ENCODE data around the gene BLOC1S2. TPM values are rescaled to one million over a fixed set of nuclear protein-coding genes. Genes with fewer than 3 reads are reported as not detected.

BLOC1S2 gene
- total RNA-seq, 2 experiments from 2014 or later = 43.1 to 58.6 TPM

Other genes starting within 250 kb of the BLOC1S2 start
- not detected for gene CPN1, start 204.8 kb downstream of the BLOC1S2 start, total RNA-seq
- 10 to 100 TPM; 17.2 to 17.5 TPM for gene ERLIN1, start 100.7 kb downstream of the BLOC1S2 start, total RNA-seq
- 10 to 100 TPM; 27.4 to 31.6 TPM for gene CHUK, start 57.1 kb downstream of the BLOC1S2 start, total RNA-seq
- gene CWF19L1, start 19.0 kb downstream of the BLOC1S2 start, total RNA-seq = 10 to 100 TPM; 44.6 to 47.6 TPM
- gene PKD2L1, start 43.5 kb upstream of the BLOC1S2 start, total RNA-seq = not detected
- 100 to 1,000 TPM; 121 to 134 TPM for gene SCD, start 60.6 kb upstream of the BLOC1S2 start, total RNA-seq
- under 1 TPM in 1 of 2 experiments, not detected in 1; 0.41 TPM for gene WNT8B, start 176.3 kb upstream of the BLOC1S2 start, total RNA-seq
- 100 to 1,000 TPM in 1 of 2 experiments, 10 to 100 TPM in 1; 42.9 to 120 TPM for gene SEC31B, start 233.2 kb upstream of the BLOC1S2 start, total RNA-seq
- 100 to 1,000 TPM; 268 to 300 TPM for gene NDUFB8, start 243.2 kb upstream of the BLOC1S2 start, total RNA-seq
- 10 to 100 TPM; 49.2 to 53.6 TPM for gene HIF1AN, start 249.3 kb upstream of the BLOC1S2 start, total RNA-seq